ENCODE data around the gene METTL8.
"Not testable (repeated sequence)": the region's sequence is repeated elsewhere in the genome, so short reads cannot be mapped to it uniquely, and the experiment has no call there.

The METTL8 gene

GRCh38 chr2:171341394-171342066 is 92.3 kb downstream of the METTL8 start:
- no peak for DNase-seq

- DNase-seq = no peak
These were observed 98.8 kb downstream of the METTL8 start for GRCh38 chr2:171334946-171335345.

GRCh38 chr2:171334171-171334570 is 99.6 kb downstream of the METTL8 start:
- DNase-seq = no peak

GRCh38 chr2:171330155-171330956 is 103.4 kb downstream of the METTL8 start:
- DNase-seq = no peak

- DNase-seq = no peak
These were observed 106.7 kb downstream of the METTL8 start for GRCh38 chr2:171327043-171327496.

- no peak for DNase-seq
These were observed 107.8 kb downstream of the METTL8 start for GRCh38 chr2:171325886-171326585.

- DNase-seq = no peak
These were observed 109.7 kb downstream of the METTL8 start for GRCh38 chr2:171323971-171324528.

GRCh38 chr2:171322928-171323327 is 110.9 kb downstream of the METTL8 start:
- DNase-seq = no peak

GRCh38 chr2:171320731-171321130 is 113.1 kb downstream of the METTL8 start:
- no peak for DNase-seq

GRCh38 chr2:171320208-171320621 is 113.6 kb downstream of the METTL8 start:
- no peak for DNase-seq

GRCh38 chr2:171319164-171319810 is 114.5 kb downstream of the METTL8 start:
- DNase-seq = no peak

GRCh38 chr2:171318463-171318934 is 115.3 kb downstream of the METTL8 start:
- no peak for DNase-seq

GRCh38 chr2:171317492-171318125 is 116.2 kb downstream of the METTL8 start:
- no peak for DNase-seq

- no peak for DNase-seq
These were observed 116.9 kb downstream of the METTL8 start for GRCh38 chr2:171316755-171317337.

- DNase-seq = no peak
These were observed 117.6 kb downstream of the METTL8 start for GRCh38 chr2:171316220-171316619.

- DNase-seq = no peak
These were observed 118.0 kb downstream of the METTL8 start for GRCh38 chr2:171315781-171316180.

GRCh38 chr2:171312182-171312581 is 121.6 kb downstream of the METTL8 start:
- DNase-seq = not testable (repeated sequence)

- DNase-seq = not testable (repeated sequence)
These were observed 122.2 kb downstream of the METTL8 start for GRCh38 chr2:171311589-171311988.

GRCh38 chr2:171310889-171311288 is 122.9 kb downstream of the METTL8 start:
- DNase-seq = no peak

GRCh38 chr2:171309455-171310286 is 124.1 kb downstream of the METTL8 start:
- DNase-seq = no peak
